Activated naive CD4-positive, alpha-beta T cell treated with anti-CD3 and anti-CD28 coated beads for 36 hours (primary cell): ENCODE data around the gene OR4C5. TPM values are rescaled to one million over a fixed set of nuclear protein-coding genes. Genes with fewer than 3 reads are reported as not detected.
"Not testable (repeated sequence)": the region's sequence is repeated elsewhere in the genome, so short reads cannot be mapped to it uniquely, and the experiment has no call there.

Source experiments
- CTCF ChIA-PET: fragments of 350-600 bp; sonication (Branson Sonifier 250); formaldehyde crosslinking; loops from one replicate; lab custom pipeline; 2021; ENCODE audit warnings: antibody characterized with exemption; lab: Charles Lee
- DNase-seq: peaks from one replicate; pipeline ENCODE4 v3.0.0-alpha.2; 2020
- H3K27ac Mint-ChIP-seq: one replicate; pipeline ENCODE4 v1.8.0; 2021; ENCODE audit warnings: mild to moderate bottlenecking, mixed read lengths
- H3K27me3 Mint-ChIP-seq: one replicate; pipeline ENCODE4 v1.8.0; 2021; ENCODE audit warnings: low read depth, mixed read lengths
- H3K36me3 Mint-ChIP-seq: one replicate; pipeline ENCODE4 v1.8.0; 2021; ENCODE audit warnings: low read depth, mixed read lengths
- H3K4me1 Mint-ChIP-seq: one replicate; pipeline ENCODE4 v1.8.0; 2021; ENCODE audit warnings: low read depth, mixed read lengths
- H3K4me3 Mint-ChIP-seq: one replicate; pipeline ENCODE4 v1.8.0; 2021; ENCODE audit warnings: mild to moderate bottlenecking, moderate library complexity, mixed read lengths
- H3K9me3 Mint-ChIP-seq: one replicate; pipeline ENCODE4 v1.8.0; 2021; ENCODE audit warnings: mixed read lengths
- intact Hi-C: fragments of 100-400 bp; cut with micrococcal nuclease; formaldehyde crosslinking; loops from one replicate; pipeline ENCODE4 v1.15.1; 2023
- total RNA-seq, 2 experiments: library from RNA; stranded (reverse); gene quantifications; one replicate each; pipeline ENCODE4 v1.2.3, GENCODE V29; 2021

OR4C5 gene
- not detected for total RNA-seq

- Mint-ChIP-seq H3K9me3 (no peaks in the 10 kb centered on the region), H3K27me3 (peaks cover 3% of the 10 kb centered on the region), H3K4me3 (no peak within 1 kb of the TSS), H3K4me1 (no peaks in the 10 kb centered on the region), H3K27ac (no peak within 1 kb of the TSS), H3K36me3 (no peaks in the 10 kb centered on the region)
- intact Hi-C loops = no loop called here
- CTCF ChIA-PET = no interaction called here
- no peak for DNase-seq
Measured at GRCh38 chr11:48366365-48366764, at the start of gene OR4C5. Gene OR4C5 (minus strand): TSS chr11:48366465. CDS start chr11:48366465, 0 bp downstream.

- no peaks in the 10 kb centered on the region for H3K27me3 Mint-ChIP-seq
- no peak overlapping the region for H3K4me3 Mint-ChIP-seq
- H3K9me3 Mint-ChIP-seq = peaks cover 30% of the 10 kb centered on the region
- no peak for DNase-seq
- H3K4me1 Mint-ChIP-seq = no peaks in the 10 kb centered on the region
- CTCF ChIA-PET = interaction anchor here (0.6 kb wide), 1 partner anchor 22 kb away, joined by 5 read pairs; no protein-coding TSS in a partner anchor
- no peak overlapping the region for H3K27ac Mint-ChIP-seq
- no peaks in the 10 kb centered on the region for H3K36me3 Mint-ChIP-seq
- intact Hi-C loops = no loop called here
Measured at GRCh38 chr11:48384670-48385069, 18.4 kb upstream of the OR4C5 start.

GRCh38 chr11:48384151-48384550 lies 17.9 kb upstream of the OR4C5 start:
- CTCF ChIA-PET = interaction anchor here (0.6 kb wide), 2 partner anchors 21 to 203 kb away, joined by 3 to 5 read pairs; no protein-coding TSS in a partner anchor
- DNase-seq, intact Hi-C loops: not testable (repeated sequence)

GRCh38 chr11:48361289-48361688 lies 5.0 kb downstream of the OR4C5 start:
- H3K27me3 Mint-ChIP-seq, H3K4me3 Mint-ChIP-seq, H3K9me3 Mint-ChIP-seq, H3K27ac Mint-ChIP-seq, intact Hi-C loops, CTCF ChIA-PET, H3K36me3 Mint-ChIP-seq, H3K4me1 Mint-ChIP-seq, DNase-seq: not testable (repeated sequence)

More at GRCh38 chr11:48384151-48384550, 17.9 kb upstream of the OR4C5 start:
- H3K4me3 Mint-ChIP-seq, H3K27me3 Mint-ChIP-seq, H3K27ac Mint-ChIP-seq, H3K36me3 Mint-ChIP-seq, H3K4me1 Mint-ChIP-seq: not testable (repeated sequence)
- H3K9me3 Mint-ChIP-seq = peaks cover 32% of the 10 kb centered on the region

GRCh38 chr11:48354677-48355076 lies 11.6 kb downstream of the OR4C5 start:
- H3K4me3 Mint-ChIP-seq = no peak overlapping the region
- peaks cover 3% of the 10 kb centered on the region for H3K9me3 Mint-ChIP-seq
- no peaks in the 10 kb centered on the region for H3K27me3 Mint-ChIP-seq
- no peak for DNase-seq
- H3K4me1 Mint-ChIP-seq = no peaks in the 10 kb centered on the region
- CTCF ChIA-PET = no interaction called here
- H3K27ac Mint-ChIP-seq = no peak overlapping the region
- no peaks in the 10 kb centered on the region for H3K36me3 Mint-ChIP-seq
- intact Hi-C loops = no loop called here

- Mint-ChIP-seq H3K36me3 (no peaks in the 10 kb centered on the region), H3K27ac (no peak overlapping the region), H3K4me1 (no peaks in the 10 kb centered on the region), H3K27me3 (no peaks in the 10 kb centered on the region), H3K4me3 (no peak overlapping the region), H3K9me3 (peaks cover 3% of the 10 kb centered on the region)
- CTCF ChIA-PET = no interaction called here
- DNase-seq = no peak
- intact Hi-C loops = no loop called here
Measured at GRCh38 chr11:48354013-48354412, 12.3 kb downstream of the OR4C5 start.

GRCh38 chr11:48346286-48346685 lies 20.0 kb downstream of the OR4C5 start:
- peaks cover 16% of the 10 kb centered on the region for H3K9me3 Mint-ChIP-seq
- intact Hi-C loops, H3K27ac Mint-ChIP-seq, H3K27me3 Mint-ChIP-seq, CTCF ChIA-PET, H3K36me3 Mint-ChIP-seq, DNase-seq, H3K4me3 Mint-ChIP-seq: not testable (repeated sequence)
- H3K4me1 Mint-ChIP-seq = peaks cover 31% of the 10 kb centered on the region

GRCh38 chr11:48342505-48342904 lies 23.8 kb downstream of the OR4C5 start:
- Mint-ChIP-seq H3K9me3 (peaks cover 11% of the 10 kb centered on the region), H3K4me1 (peaks cover 32% of the 10 kb centered on the region)
- H3K27ac Mint-ChIP-seq, H3K36me3 Mint-ChIP-seq, DNase-seq, intact Hi-C loops, H3K4me3 Mint-ChIP-seq, H3K27me3 Mint-ChIP-seq, CTCF ChIA-PET: not testable (repeated sequence)

GRCh38 chr11:48341466-48341865 lies 24.8 kb downstream of the OR4C5 start:
- no peak overlapping the region for H3K4me3 Mint-ChIP-seq
- CTCF ChIA-PET = no interaction called here
- no peak overlapping the region for H3K27ac Mint-ChIP-seq

GRCh38 chr11:48324620-48325019 lies 41.6 kb downstream of the OR4C5 start, which contains the start of gene OR4C3:
Gene OR4C3 (plus strand): TSS chr11:48324920. CDS start chr11:48325022, 102 bp downstream.
- H3K27ac Mint-ChIP-seq, H3K27me3 Mint-ChIP-seq, intact Hi-C loops, H3K4me3 Mint-ChIP-seq, H3K9me3 Mint-ChIP-seq, H3K36me3 Mint-ChIP-seq, DNase-seq, CTCF ChIA-PET, H3K4me1 Mint-ChIP-seq: not testable (repeated sequence)

More at GRCh38 chr11:48341466-48341865, 24.8 kb downstream of the OR4C5 start:
- intact Hi-C loops = no loop called here
- Mint-ChIP-seq H3K27me3 (no peaks in the 10 kb centered on the region), H3K36me3 (no peaks in the 10 kb centered on the region), H3K9me3 (peaks cover 10% of the 10 kb centered on the region), H3K4me1 (peaks cover 24% of the 10 kb centered on the region)
- no peak for DNase-seq

GRCh38 chr11:48319813-48320212 lies 46.5 kb downstream of the OR4C5 start:
- H3K27me3 Mint-ChIP-seq = peaks cover 11% of the 10 kb centered on the region
- intact Hi-C loops = loop anchor here (10.0 kb wide), 1 partner anchor 845 kb away; no protein-coding TSS in a partner anchor
- DNase-seq, H3K4me3 Mint-ChIP-seq, H3K36me3 Mint-ChIP-seq, H3K27ac Mint-ChIP-seq, H3K4me1 Mint-ChIP-seq, H3K9me3 Mint-ChIP-seq, CTCF ChIA-PET: not testable (repeated sequence)
